ENCODE data around the gene PIGQ.

Gene PIGQ

DNA sequence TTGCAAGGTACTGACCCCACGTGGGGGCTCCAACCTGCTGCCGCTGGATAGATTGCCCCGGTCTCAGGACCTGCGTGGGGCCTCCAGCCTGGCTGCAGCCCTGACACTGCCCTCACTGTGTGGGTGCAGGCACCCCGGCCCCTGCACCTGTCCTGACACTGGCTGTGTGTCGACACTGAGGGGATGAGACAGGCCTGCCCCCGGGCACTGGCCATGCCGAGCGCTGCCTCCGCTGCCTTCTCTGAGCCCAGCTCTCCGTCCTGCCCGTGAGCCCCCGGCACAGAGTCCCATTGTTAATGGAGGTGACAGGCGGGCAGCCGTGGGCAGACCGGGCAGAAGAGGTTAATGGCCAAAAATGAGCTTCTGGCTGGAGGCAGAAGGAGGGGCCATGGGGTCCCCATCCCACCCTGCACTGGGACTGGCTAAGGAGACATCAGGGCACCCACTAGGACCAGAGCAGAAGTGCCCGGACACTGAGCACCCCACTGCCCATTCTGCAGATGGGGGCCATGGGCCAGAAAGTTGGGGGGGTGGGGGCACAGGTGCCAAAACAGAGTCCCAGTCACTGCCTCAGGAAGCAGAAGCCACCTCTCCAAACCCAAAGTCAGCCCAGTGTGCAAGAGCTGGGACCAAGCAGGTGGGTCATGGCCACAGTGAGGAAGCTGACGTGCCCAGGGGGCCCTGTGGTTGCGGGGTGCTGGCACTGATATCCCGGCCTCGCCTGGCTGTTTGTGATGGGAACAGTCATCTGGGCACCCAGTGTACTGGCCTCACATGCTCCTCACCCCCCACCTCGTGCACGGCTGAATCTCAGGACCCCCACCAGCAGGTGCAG is 12.1 kb upstream of the PIGQ start:
- TF ChIP-seq CTCF (IDR thresholded peaks at IDR 0.05; ENCODE audit: insufficient read depth, low read depth, low read length, missing control alignments), result no peak
- no peak overlapping the region for H3K4me3 ChIP-seq (ENCODE audit: low read length)
- no peak for DNase-seq (ENCODE audit: low read depth)

- no peak overlapping the region for H3K4me3 ChIP-seq (ENCODE audit: low read length)
- no peak for DNase-seq (ENCODE audit: low read depth)
- no peak for TF ChIP-seq CTCF (IDR thresholded peaks at IDR 0.05; ENCODE audit: insufficient read depth, low read depth, low read length, missing control alignments)
These were observed 11.3 kb upstream of the PIGQ start for GRCh38 chr16:558298-559020.

- no peak for TF ChIP-seq CTCF (IDR thresholded peaks at IDR 0.05; ENCODE audit: insufficient read depth, low read depth, low read length, missing control alignments)
- H3K4me3 ChIP-seq (ENCODE audit: low read length), result no peak overlapping the region
- DNase-seq (ENCODE audit: low read depth), result no peak
These were observed 10.8 kb upstream of the PIGQ start for GRCh38 chr16:559021-559380.

- TF ChIP-seq CTCF (IDR thresholded peaks at IDR 0.05; ENCODE audit: insufficient read depth, low read depth, low read length, missing control alignments), result no peak
- DNase-seq (ENCODE audit: low read depth), result no peak
- no peak overlapping the region for H3K4me3 ChIP-seq (ENCODE audit: low read length)
These were observed 10.2 kb upstream of the PIGQ start for GRCh38 chr16:559411-560203.

DNA sequence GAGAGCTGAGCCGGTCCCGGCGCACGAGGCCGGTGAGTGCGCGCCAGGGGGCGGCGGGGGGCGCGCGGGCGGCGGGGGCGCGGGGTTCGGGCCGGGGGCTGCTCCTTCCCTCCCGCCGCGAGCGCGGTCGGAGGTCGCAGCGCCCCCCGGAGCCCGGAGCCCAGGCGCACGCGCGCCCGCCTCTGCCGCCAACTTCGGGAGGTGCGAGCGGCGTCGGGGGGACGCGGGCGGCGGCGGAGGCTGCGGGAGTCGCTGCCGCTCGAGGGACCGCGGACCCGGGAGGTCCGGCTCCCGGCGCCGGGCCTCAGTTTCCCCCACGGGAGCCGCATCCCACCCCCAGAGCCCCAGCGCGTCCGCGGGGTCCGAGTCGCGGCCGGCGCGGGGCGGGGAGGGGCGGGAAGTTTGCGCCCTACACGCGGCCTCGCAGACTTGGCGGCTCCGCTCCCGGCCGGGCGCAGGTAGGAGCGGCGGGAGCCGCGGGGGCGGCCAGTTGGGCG is 9.5 kb upstream of the PIGQ start, which contains the start of gene PRR35:
PRR35 (plus strand) TSS at position 191 of the 497 bp plus-strand sequence. CDS start 2,901 bp downstream, outside the sequence.
- TF ChIP-seq CTCF (IDR thresholded peaks at IDR 0.05; ENCODE audit: insufficient read depth, low read depth, low read length, missing control alignments), result no peak
- no peak for DNase-seq (ENCODE audit: low read depth)
- no peak within 1 kb of the TSS for H3K4me3 ChIP-seq (ENCODE audit: low read length)

DNA sequence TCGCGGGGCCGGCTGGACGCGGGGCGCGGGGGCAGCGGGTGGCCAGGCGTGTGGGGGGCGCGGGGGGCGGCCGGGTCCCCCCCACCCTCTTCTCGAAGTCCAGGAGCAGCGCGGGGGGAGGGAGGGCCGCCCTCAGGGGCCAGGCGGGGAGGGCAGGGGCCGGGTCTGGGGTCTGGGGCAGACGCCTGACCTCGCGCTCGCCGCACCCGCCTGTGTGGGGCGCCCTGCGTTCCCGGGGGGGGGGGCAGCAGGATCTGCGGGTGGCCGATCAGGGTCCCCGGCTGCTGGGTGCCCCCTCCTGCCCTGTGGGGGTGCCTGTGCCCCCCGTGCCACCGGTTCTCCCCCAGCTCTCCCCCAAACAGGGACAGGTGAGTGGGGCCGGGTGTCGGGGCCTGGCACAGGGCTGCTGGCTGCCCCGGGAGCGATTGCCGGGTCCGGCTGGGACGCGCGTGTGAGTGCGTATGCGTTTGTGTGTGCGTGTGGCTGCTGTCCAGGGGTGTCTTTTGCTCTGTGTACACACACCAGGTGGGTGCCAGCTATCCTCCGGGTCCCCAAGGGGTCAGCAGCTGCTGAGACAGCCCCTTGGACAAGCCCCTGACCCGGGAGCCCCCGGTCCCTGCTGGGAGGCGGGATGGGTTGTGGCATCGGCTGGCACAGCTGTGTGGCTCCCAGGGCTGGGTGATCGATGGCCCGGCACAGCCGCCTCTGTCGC is 8.9 kb upstream of the PIGQ start:
- no peak overlapping the region for H3K4me3 ChIP-seq (ENCODE audit: low read length)
- DNase-seq (ENCODE audit: low read depth), result no peak
- TF ChIP-seq CTCF (IDR thresholded peaks at IDR 0.05; ENCODE audit: insufficient read depth, low read depth, low read length, missing control alignments), result no peak

All from epithelial cell of esophagus (primary cell).